Body of pancreas (tissue), 4 donors: ENCODE measurements around the gene CAVIN1. TPM values are rescaled to one million over a fixed set of nuclear protein-coding genes. Genes with fewer than 3 reads are reported as not detected.
A peak's percentile ranks its signal among the peaks of the same experiment; 100 is the strongest.
"Not testable (repeated sequence)": the region's sequence is repeated elsewhere in the genome, so short reads cannot be mapped to it uniquely, and the experiment has no call there.

ENCODE experiments used
- ATAC-seq: fragments of 150-250 bp; one replicate; pipeline ENCODE4 v1.9.1; 2016
- DNase-seq, 4 donors: peaks; one replicate each; pipeline ENCODE4 v3.0.0-alpha.2; 2019
- H3K27ac ChIP-seq, 4 donors: fragments of 200-600 bp; sonication (generic); 1 replicate in 3 of 4; 2 replicates in 1 of 4; pipeline versions ENCODE4 v1.5.1 to v1.6.1; 2016 to 2019; ENCODE audit warnings: mild to moderate bottlenecking in 1 of 4, mixed read lengths in 1 of 4, moderate library complexity in 1 of 4
- H3K27me3 ChIP-seq, 2 donors: fragments of 200-600 bp; sonication (generic); one replicate each; pipeline ENCODE4 v1.6.0; 2016; ENCODE audit warnings: mild to moderate bottlenecking in 1 of 2
- H3K36me3 ChIP-seq, 2 donors: fragments of 200-600 bp; sonication (generic); replicated peaks in 1 of 2; 2 replicates each; pipeline ENCODE4 v1.5.1; 2016; ENCODE audit warnings: low read depth in 2 of 2; ENCODE audit not compliant: insufficient read depth in 1 of 2
- H3K4me1 ChIP-seq: fragments of 200-600 bp; sonication (generic); one replicate; pipeline ENCODE4 v1.6.0; 2016
- H3K4me3 ChIP-seq, 2 donors: fragments of 200-600 bp; sonication (generic); 1 replicate in 1 of 2; 2 replicates in 1 of 2; pipeline ENCODE4 v1.5.1; 2016 to 2019
- H3K9me3 ChIP-seq, 3 donors: fragments of 200-600 bp; sonication (generic); 1 replicate in 2 of 3; 2 replicates in 1 of 3; pipeline ENCODE4 v1.5.1; 2016
- CTCF ChIP-seq, 7 experiments: fragments of 450-650 bp in 4 of 7; fragments of 200-600 bp in 3 of 7; sonication (generic) in 3 of 7; IDR thresholded peaks; one replicate each; pipeline ENCODE4 v1.5.1; 2016 to 2019; ENCODE audit warnings: antibody characterized with exemption in 7 of 7
- POLR2A ChIP-seq, 3 donors: fragments of 450-650 bp; IDR thresholded peaks; one replicate each; pipeline ENCODE4 v1.6.1; 2016; ENCODE audit warnings: antibody characterized with exemption in 3 of 3, mild to moderate bottlenecking in 2 of 3
- WGBS, 2 donors: methylation state at CpG; one replicate each; pipeline ENCODE4 v1.1.5; 2017; 5-methylcytosine and 5-hydroxymethylcytosine counted together
- intact Hi-C: fragments of 100-400 bp; cut with DNase I; formaldehyde crosslinking; loops from one replicate; pipeline ENCODE4 v1.15.1; 2023
- total RNA-seq, 2 donors: library from RNA; depleted of rRNA; stranded (reverse); fragments of >200 nt; gene quantifications; one replicate each; pipeline ENCODE4 v1.1.0, GENCODE V29; 2016

Gene CAVIN1
- total RNA-seq, 2 donors from 2014 or later, result 63.3 to 75.8 TPM

GRCh38 chr17:42456223-42457106, 33.4 kb upstream of the CAVIN1 start:
- Histone ChIP-seq H3K27me3 (no peaks in the 10 kb centered on the region), H3K4me3 (no peak overlapping the region), H3K9me3 (no peaks in the 10 kb centered on the region), H3K4me1 (peaks cover 32% of the 10 kb centered on the region), H3K36me3 (peaks cover 0 to 4% of the 10 kb centered on the region in 2 donors), H3K27ac (peak overlapping the region; percentile 49 to 93 (median 84))
- TF ChIP-seq POLR2A (IDR thresholded peaks at IDR 0.05) (no peak), CTCF (IDR thresholded peaks at IDR 0.05) (no peak)
- no peak for DNase-seq
- WGBS, 2 donors, result 39 to 41% methylated on average over 5 of the region's 5 CpGs
- intact Hi-C loops, result no loop called here
- ATAC-seq, result no peak

GRCh38 chr17:42454987-42455386, 31.9 kb upstream of the CAVIN1 start:
- H3K27ac ChIP-seq, ATAC-seq, H3K36me3 ChIP-seq, H3K27me3 ChIP-seq, H3K9me3 ChIP-seq, H3K4me3 ChIP-seq, DNase-seq, intact Hi-C loops: not testable (repeated sequence)
- WGBS, 2 donors, result 82 to 90% methylated on average over 6 of the region's 6 CpGs
- peaks cover 24% of the 10 kb centered on the region for H3K4me1 ChIP-seq

- Histone ChIP-seq H3K27ac (no peak overlapping the region), H3K9me3 (no peaks in the 10 kb centered on the region), H3K4me1 (peaks cover 22% of the 10 kb centered on the region), H3K36me3 (no peaks in the 10 kb centered on the region), H3K27me3 (no peaks in the 10 kb centered on the region), H3K4me3 (no peak overlapping the region)
- DNase-seq, result no peak
- no peak for ATAC-seq
- intact Hi-C loops, result no loop called here
- 51 to 53% methylated on average over 2 of the region's 2 CpGs for WGBS, 2 donors
- TF ChIP-seq CTCF (IDR thresholded peaks at IDR 0.05) (no peak), POLR2A (IDR thresholded peaks at IDR 0.05) (no peak)
Observed at GRCh38 chr17:42453439-42453838, 30.4 kb upstream of the CAVIN1 start.

GRCh38 chr17:42451270-42451669, 28.2 kb upstream of the CAVIN1 start:
- DNase-seq, H3K4me3 ChIP-seq, H3K27me3 ChIP-seq, H3K9me3 ChIP-seq, intact Hi-C loops, ATAC-seq, H3K4me1 ChIP-seq, H3K27ac ChIP-seq, H3K36me3 ChIP-seq: not testable (repeated sequence)
- WGBS, 2 donors, result 54 to 64% methylated on average over 5 of the region's 5 CpGs

- H3K27ac ChIP-seq, DNase-seq, H3K9me3 ChIP-seq, ATAC-seq, H3K36me3 ChIP-seq, H3K4me1 ChIP-seq, H3K27me3 ChIP-seq, intact Hi-C loops, H3K4me3 ChIP-seq: not testable (repeated sequence)
- no CpG with 5 or more reads among the region's 2 CpGs for WGBS, 2 donors
Observed at GRCh38 chr17:42449838-42450237, 26.8 kb upstream of the CAVIN1 start.

- H3K27me3 ChIP-seq, H3K4me1 ChIP-seq, H3K4me3 ChIP-seq, H3K36me3 ChIP-seq, DNase-seq, H3K9me3 ChIP-seq, ATAC-seq, H3K27ac ChIP-seq, intact Hi-C loops: not testable (repeated sequence)
- 81 to 89% methylated on average over 8 to 20 of the region's 27 CpGs for WGBS, 2 donors
Observed at GRCh38 chr17:42449176-42449575, 26.1 kb upstream of the CAVIN1 start.

- intact Hi-C loops, result no loop called here
- DNase-seq, result no peak
- Histone ChIP-seq H3K4me1 (no peaks in the 10 kb centered on the region), H3K36me3 (no peaks in the 10 kb centered on the region), H3K27ac (no peak overlapping the region), H3K9me3 (no peaks in the 10 kb centered on the region), H3K4me3 (no peak overlapping the region), H3K27me3 (no peaks in the 10 kb centered on the region)
- no peak for ATAC-seq
- WGBS, 2 donors, result 31 to 34% methylated on average over 5 of the region's 5 CpGs
- TF ChIP-seq CTCF (IDR thresholded peaks at IDR 0.05) (no peak), POLR2A (IDR thresholded peaks at IDR 0.05) (no peak)
Observed at GRCh38 chr17:42442196-42442565, 19.1 kb upstream of the CAVIN1 start.
